Mucosa of descending colon (tissue), 3 donors: ENCODE data around the gene UBXN7. TPM values are rescaled to one million over a fixed set of nuclear protein-coding genes. Genes with fewer than 3 reads are reported as not detected.
A peak's percentile ranks its signal among the peaks of the same experiment; 100 is the strongest.
"Not testable (repeated sequence)": the region's sequence is repeated elsewhere in the genome, so short reads cannot be mapped to it uniquely, and the experiment has no call there.

ENCODE experiments used
- ATAC-seq: fragments of 200-7000 bp; cut with Tn5 transposase; one replicate; pipeline ENCODE4 v1.9.1; 2020; ENCODE audit warnings: mild to moderate bottlenecking, moderate library complexity
- DNase-seq, 3 donors: peaks; one replicate each; pipeline ENCODE4 v3.0.0-alpha.2; 2020
- H3K36me3 ChIP-seq: fragments of 200-600 bp; one replicate; pipeline ENCODE4 v1.8.0; 2021; ENCODE audit warnings: low read depth, mild to moderate bottlenecking
- H3K4me1 ChIP-seq: fragments of 200-600 bp; one replicate; pipeline ENCODE4 v1.8.0; 2021; ENCODE audit warnings: low read depth, mild to moderate bottlenecking
- H3K4me3 ChIP-seq: fragments of 200-600 bp; one replicate; pipeline ENCODE4 v1.8.0; 2021; ENCODE audit warnings: mild to moderate bottlenecking
- H3K9me3 ChIP-seq: fragments of 200-600 bp; one replicate; pipeline ENCODE4 v1.8.0; 2021; ENCODE audit warnings: mild to moderate bottlenecking
- CTCF ChIP-seq: fragments of 200-600 bp; IDR thresholded peaks from one replicate; pipeline ENCODE4 v1.8.0; 2022; ENCODE audit warnings: antibody characterized with exemption, mild to moderate bottlenecking
- intact Hi-C, 2 donors: fragments of 100-400 bp; cut with DNase I in 1 of 2; cut with micrococcal nuclease in 1 of 2; formaldehyde crosslinking; loops; one replicate each; pipeline versions ENCODE4 v1.11.0 to v1.11.1; 2022; cut with DNase I, micrococcal nuclease
- total RNA-seq, 3 donors: library from RNA; stranded (reverse); fragmentation: NEBNext Ultra II Directional in 2 of 3; extraction: Animal tissue kit (Norgen Biotek cat#: 25700) in 2 of 3; gene quantifications; one replicate each; pipeline versions ENCODE4 v1.2.1 to v1.2.4, GENCODE V29; 2021 to 2023
- donor health status: DM: no; HTN: no; CAD: no; lungs with moderate emphysema.
- donor health status: DM: no; HTN: no; CAD: no.
- donor health status: DM: no; HTN: yes; CAD: no.

UBXN7 gene
- total RNA-seq, 3 donors from 2014 or later = 23.1 to 74.8 (median 43.9) TPM

DNA sequence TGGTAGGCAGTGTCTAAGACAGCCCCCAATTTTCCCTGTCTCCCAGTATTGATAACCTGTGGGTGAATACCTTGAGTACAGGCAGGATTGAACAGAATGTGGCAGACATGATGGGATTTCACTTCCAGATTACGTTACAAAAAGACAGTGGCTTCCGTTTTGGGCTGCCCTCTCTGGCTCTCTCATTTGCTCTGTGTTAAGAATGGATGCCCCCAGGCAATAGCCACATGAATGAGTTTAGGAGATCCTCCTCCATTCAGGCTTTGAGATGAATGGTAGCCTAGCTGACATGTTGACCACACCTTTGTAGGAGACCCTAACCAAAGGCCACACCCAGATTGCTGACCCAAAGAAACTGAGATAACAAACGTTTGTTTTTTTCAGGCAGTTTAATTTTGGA, 34.3 kb downstream of the UBXN7 start:
- no peaks in the 10 kb centered on the region for H3K9me3 ChIP-seq
- no peaks in the 10 kb centered on the region for H3K4me1 ChIP-seq
- H3K36me3 ChIP-seq = no peaks in the 10 kb centered on the region
- intact Hi-C loops = no loop called here
- ATAC-seq (no peak), DNase-seq (no peak)
- no peak for TF ChIP-seq CTCF
- no peak overlapping the region for H3K4me3 ChIP-seq

DNA sequence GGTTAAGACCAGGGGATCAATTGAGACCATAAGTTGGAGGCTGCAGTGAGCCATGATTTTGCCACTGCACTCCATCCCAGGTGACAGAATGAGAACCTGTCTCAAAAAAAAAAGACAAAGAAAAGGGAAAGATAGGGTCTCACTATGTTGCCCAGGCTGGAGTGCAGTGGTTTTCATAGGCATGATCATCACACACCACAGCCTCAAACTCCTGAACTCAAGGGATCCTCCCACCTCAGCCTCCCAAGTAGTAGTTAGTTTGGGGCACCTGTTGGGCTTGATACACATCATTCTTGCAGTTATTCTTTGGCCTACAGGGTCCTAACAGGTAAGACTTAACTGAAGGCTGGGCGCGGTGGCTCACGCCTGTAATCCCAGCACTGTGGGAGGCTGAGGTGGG, 42.1 kb downstream of the UBXN7 start:
- Histone ChIP-seq H3K4me1 (no peaks in the 10 kb centered on the region), H3K4me3 (no peak overlapping the region), H3K36me3 (no peaks in the 10 kb centered on the region), H3K9me3 (peaks cover 2% of the 10 kb centered on the region)
- intact Hi-C loops = no loop called here
- no peak for TF ChIP-seq CTCF
- DNase-seq (no peak), ATAC-seq (no peak)

GRCh38 chr3:196388956-196389355, 43.3 kb downstream of the UBXN7 start:
- Histone ChIP-seq H3K4me3 (no peak overlapping the region), H3K9me3 (peaks cover 2% of the 10 kb centered on the region), H3K4me1 (no peaks in the 10 kb centered on the region), H3K36me3 (no peaks in the 10 kb centered on the region)
- ATAC-seq (no peak), DNase-seq (no peak)
- intact Hi-C loops = no loop called here
- no peak for TF ChIP-seq CTCF

DNA sequence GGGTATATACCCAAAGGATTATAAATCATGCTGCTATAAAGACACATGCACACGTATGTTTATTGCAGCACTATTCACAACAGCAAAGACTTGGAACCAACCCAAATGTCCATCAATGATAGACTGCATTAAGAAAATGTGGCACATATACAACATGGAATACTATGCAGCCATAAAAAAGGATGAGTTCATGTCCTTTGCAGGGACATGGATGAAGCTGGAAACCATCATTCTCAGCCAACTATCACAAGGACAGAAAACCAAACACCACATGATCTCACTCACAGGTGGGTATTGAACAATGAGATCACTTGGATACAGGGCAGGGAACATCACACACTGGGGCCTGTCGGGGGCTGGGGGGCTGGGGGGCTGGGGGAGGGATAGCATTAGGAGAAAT, 44.3 kb downstream of the UBXN7 start:
- DNase-seq, H3K9me3 ChIP-seq, intact Hi-C loops, H3K36me3 ChIP-seq, H3K4me3 ChIP-seq, ATAC-seq, H3K4me1 ChIP-seq: not testable (repeated sequence)

DNA sequence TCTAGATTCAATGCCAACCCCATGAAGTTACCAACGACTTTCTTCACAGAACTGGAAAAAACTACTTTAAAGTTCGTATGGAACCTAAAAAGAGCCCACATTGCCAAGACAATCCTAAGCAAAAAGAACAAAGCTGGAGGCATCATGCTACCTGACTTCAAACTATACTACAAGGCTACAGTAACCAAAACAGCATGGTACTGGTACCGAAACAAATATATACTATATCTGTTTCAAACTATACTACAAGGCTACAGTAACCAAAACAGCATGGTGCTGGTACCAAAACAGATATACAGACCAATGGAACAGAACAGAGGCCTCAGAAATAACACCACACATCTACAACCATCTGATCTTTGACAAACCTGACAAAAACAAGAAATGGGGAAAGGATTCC, 45.4 kb downstream of the UBXN7 start:
- H3K9me3 ChIP-seq, H3K4me1 ChIP-seq, ATAC-seq, H3K4me3 ChIP-seq, intact Hi-C loops, DNase-seq, H3K36me3 ChIP-seq: not testable (repeated sequence)

DNA sequence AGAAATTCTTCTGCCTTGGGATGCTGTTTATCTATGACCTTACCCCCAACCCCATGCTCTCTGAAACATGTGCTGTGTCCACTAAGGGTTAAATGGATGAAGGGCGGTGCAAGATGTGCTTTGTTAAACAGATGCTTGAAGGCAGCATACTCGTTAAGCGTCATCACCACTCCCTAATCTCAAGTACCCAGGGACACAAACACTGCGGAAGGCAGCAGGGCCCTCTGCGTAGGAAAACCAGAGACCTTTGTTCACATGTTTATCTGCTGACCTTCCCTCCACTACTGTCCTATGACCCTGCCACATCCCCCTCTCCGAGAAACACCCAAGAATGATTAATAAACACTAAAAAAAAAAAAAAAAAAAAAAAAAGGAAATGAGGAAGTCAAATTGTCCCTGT, 46.2 kb downstream of the UBXN7 start:
- H3K9me3 ChIP-seq, H3K4me3 ChIP-seq, H3K36me3 ChIP-seq, H3K4me1 ChIP-seq, intact Hi-C loops, ATAC-seq, DNase-seq: not testable (repeated sequence)

DNA sequence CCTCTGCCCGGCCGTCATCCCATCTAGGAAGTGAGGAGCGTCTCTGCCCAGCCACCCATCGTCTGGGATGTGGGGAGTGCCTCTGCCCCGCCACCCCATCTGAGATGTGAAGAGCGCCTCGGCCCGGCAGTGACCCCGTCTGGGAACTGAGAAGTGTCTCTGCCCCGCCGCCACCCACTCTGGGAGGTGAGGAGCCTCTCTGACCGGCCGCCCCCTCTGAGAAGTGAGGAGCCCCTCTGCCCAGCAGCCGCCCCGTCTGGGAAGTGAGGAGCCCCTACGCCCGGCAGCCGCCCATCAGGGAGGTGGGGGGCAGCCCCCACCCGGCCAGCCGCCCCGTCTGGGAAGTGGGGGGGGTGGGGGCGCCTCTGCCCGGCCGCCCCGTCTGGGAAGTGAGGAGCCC, 46.8 kb downstream of the UBXN7 start:
- intact Hi-C loops, ATAC-seq, H3K9me3 ChIP-seq, H3K4me3 ChIP-seq, H3K36me3 ChIP-seq, H3K4me1 ChIP-seq, DNase-seq: not testable (repeated sequence)

GRCh38 chr3:196378146-196378841, 53.9 kb downstream of the UBXN7 start:
- H3K4me1 ChIP-seq = no peaks in the 10 kb centered on the region
- no peaks in the 10 kb centered on the region for H3K36me3 ChIP-seq
- intact Hi-C loops = no loop called here
- DNase-seq (no peak), ATAC-seq (peak; percentile 70)
- no peaks in the 10 kb centered on the region for H3K9me3 ChIP-seq
- no peak for TF ChIP-seq CTCF
- H3K4me3 ChIP-seq = no peak overlapping the region
